ENCODE measurements around the gene PRPF39.

The PRPF39 gene, protein sequence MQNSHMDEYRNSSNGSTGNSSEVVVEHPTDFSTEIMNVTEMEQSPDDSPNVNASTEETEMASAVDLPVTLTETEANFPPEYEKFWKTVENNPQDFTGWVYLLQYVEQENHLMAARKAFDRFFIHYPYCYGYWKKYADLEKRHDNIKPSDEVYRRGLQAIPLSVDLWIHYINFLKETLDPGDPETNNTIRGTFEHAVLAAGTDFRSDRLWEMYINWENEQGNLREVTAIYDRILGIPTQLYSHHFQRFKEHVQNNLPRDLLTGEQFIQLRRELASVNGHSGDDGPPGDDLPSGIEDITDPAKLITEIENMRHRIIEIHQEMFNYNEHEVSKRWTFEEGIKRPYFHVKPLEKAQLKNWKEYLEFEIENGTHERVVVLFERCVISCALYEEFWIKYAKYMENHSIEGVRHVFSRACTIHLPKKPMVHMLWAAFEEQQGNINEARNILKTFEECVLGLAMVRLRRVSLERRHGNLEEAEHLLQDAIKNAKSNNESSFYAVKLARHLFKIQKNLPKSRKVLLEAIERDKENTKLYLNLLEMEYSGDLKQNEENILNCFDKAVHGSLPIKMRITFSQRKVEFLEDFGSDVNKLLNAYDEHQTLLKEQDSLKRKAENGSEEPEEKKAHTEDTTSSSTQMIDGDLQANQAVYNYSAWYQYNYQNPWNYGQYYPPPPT

DNA sequence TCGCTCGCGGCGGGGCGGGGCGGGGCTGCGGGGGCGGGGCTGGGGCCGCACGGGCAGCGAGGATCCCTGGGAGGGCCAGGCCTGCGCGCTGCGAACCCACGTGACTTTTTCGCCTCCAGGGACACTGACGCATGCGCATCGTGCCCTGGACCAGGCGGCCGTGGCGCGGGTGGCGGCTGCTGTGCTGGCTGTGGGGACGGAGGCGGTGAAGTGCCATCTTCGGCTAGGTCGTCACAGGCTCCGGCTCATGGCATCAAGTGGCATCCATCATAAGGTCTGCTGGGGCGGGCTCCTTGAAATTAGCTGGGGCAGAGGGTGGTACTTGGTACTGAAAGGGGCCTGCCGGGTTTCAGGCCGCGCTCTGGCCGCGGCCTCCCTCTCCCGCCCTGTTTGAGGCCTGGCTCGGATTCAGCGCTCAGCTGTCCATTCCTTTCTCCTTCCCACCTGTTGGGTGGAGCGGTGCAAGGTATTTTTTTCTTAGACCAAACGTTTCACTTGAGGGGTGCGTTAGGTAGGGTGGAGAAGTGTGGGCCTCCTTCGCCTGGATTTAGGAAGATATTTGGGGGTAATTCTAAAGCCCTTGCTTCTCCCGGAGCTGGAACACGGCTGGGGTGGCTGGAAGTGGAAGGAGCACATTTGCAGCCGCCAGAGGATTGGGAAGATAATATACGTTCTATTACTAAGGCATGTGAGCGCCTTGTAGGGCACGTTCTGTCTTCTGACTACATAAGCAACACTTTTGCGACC is at the start of gene PRPF39:
Gene PRPF39, plus strand, starts transcription at position 141 of the 747 bp plus-strand sequence. CDS start 11,124 bp downstream, outside the sequence.
- peak; percentile 70 for DNase-seq (ENCODE audit: extremely low read depth, low read depth)
- no peak for TF ChIP-seq CTCF (IDR thresholded peaks at IDR 0.05; ENCODE audit: low read depth, low read length)

GRCh38 chr14:45034730-45035129 is 49.2 kb upstream of the PRPF39 start:
- no peak for DNase-seq (ENCODE audit: extremely low read depth, low read depth)
- TF ChIP-seq CTCF (IDR thresholded peaks at IDR 0.05; ENCODE audit: low read depth, low read length), result no peak

DNA sequence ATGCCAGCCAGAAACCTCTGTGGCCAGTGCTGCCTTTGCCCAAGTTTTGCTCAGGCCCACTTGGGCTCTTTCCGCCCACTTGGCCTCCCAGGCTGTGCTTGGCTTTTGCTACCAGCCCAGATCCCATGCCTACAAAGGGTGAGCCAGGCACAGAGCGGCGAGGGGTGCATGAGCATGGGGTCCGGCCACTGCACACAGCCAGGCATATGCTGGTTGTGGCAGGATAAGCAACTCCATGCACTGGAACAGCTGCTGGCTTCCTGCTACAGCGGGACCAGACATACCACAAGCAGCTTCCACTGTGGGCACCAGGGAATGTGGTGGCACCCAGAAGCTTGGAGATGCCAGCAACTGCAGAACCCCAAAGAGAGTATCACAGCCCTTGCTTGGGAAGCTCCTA is 45.7 kb upstream of the PRPF39 start:
- no peak for TF ChIP-seq CTCF (IDR thresholded peaks at IDR 0.05; ENCODE audit: low read depth, low read length)
- no peak for DNase-seq (ENCODE audit: extremely low read depth, low read depth)

DNA sequence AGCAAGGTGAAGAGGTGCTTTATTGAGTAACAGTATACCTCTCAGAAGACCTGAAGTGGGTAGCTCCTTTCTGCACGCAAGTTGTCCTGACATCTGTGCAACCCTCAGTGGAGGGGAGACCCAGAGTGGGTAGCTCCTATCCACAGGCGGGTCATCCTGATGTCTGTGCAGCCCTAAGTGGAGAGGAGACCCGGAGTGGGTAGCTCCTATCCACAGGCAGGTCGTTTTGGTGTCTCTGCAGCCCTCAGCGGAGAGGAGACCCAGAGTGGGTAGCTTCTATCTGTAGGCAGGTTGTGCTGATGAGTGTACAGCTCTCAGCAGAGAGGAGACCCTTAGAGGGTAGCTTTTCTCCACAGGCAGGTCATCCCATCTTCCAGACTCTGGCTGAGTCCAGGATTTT is 45.1 kb upstream of the PRPF39 start:
- no peak for DNase-seq (ENCODE audit: extremely low read depth, low read depth)
- TF ChIP-seq CTCF (IDR thresholded peaks at IDR 0.05; ENCODE audit: low read depth, low read length), result no peak

GRCh38 chr14:45039390-45039789 is 44.5 kb upstream of the PRPF39 start:
- no peak for TF ChIP-seq CTCF (IDR thresholded peaks at IDR 0.05; ENCODE audit: low read depth, low read length)
- DNase-seq (ENCODE audit: extremely low read depth, low read depth), result no peak

DNA sequence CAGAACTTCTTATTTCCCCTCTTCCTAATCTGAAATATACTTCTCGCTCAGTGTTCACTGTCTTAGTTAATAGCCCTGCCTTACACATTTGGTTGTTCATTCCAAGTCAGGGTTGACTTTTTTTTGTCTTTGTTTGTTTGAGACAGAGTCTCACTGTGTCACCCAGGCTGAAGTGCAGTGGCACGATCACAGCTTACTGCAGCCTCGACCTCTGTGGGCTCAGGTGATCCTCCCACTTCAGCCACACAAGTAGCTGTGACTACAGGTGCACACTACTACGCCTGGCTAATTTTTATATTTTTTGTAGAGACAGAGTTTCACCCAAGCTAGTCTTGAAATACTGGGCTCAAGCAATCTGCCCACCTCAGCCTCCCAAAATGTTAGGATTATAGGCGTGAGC is 42.3 kb upstream of the PRPF39 start:
- DNase-seq (ENCODE audit: extremely low read depth, low read depth), result no peak
- TF ChIP-seq CTCF (IDR thresholded peaks at IDR 0.05; ENCODE audit: low read depth, low read length), result no peak

- no peak for DNase-seq (ENCODE audit: extremely low read depth, low read depth)
- TF ChIP-seq CTCF (IDR thresholded peaks at IDR 0.05; ENCODE audit: low read depth, low read length), result no peak
These were observed 39.3 kb upstream of the PRPF39 start for GRCh38 chr14:45044638-45045037.
